Cardiac atrium fibroblast (primary cell): ENCODE results near the gene LITAF. TPM values are rescaled to one million over a fixed set of nuclear protein-coding genes. Genes with fewer than 3 reads are reported as not detected.

Experiments
- total RNA-seq: library from RNA; depleted of rRNA; stranded (reverse); fragments of >200 nt; gene quantifications from 2 replicates; pipeline ENCODE4 v1.2.3, GENCODE V29; 2015

The LITAF gene
- 46.5 and 49.6 TPM in 2 replicates for total RNA-seq

GRCh38 chr16:11586856-11587642, at the start of gene LITAF:
Gene LITAF (minus strand): TSS chr16:11586919. CDS start chr16:11556730, 30,189 bp downstream.

Other genes starting within 250 kb of the LITAF start
- 3.4 and 9.4 TPM in 2 replicates for gene RMI2, start 241.5 kb downstream of the LITAF start, total RNA-seq
- gene SNN, start 81.5 kb upstream of the LITAF start, total RNA-seq, result 4.9 and 11.3 TPM in 2 replicates
- 29.2 and 55.2 TPM in 2 replicates for gene TXNDC11, start 155.9 kb upstream of the LITAF start, total RNA-seq
- 35.8 and 41.9 TPM in 2 replicates for gene ZC3H7A, start 210.3 kb upstream of the LITAF start, total RNA-seq